ENCODE data around the gene TIMM29. TPM values are rescaled to one million over a fixed set of nuclear protein-coding genes. Genes with fewer than 3 reads are reported as not detected.
A peak's percentile ranks its signal among the peaks of the same experiment; 100 is the strongest.

Gene TIMM29
- total RNA-seq (2012; rRNA removed) = 25.3 and 27.1 TPM in 2 replicates

DNA sequence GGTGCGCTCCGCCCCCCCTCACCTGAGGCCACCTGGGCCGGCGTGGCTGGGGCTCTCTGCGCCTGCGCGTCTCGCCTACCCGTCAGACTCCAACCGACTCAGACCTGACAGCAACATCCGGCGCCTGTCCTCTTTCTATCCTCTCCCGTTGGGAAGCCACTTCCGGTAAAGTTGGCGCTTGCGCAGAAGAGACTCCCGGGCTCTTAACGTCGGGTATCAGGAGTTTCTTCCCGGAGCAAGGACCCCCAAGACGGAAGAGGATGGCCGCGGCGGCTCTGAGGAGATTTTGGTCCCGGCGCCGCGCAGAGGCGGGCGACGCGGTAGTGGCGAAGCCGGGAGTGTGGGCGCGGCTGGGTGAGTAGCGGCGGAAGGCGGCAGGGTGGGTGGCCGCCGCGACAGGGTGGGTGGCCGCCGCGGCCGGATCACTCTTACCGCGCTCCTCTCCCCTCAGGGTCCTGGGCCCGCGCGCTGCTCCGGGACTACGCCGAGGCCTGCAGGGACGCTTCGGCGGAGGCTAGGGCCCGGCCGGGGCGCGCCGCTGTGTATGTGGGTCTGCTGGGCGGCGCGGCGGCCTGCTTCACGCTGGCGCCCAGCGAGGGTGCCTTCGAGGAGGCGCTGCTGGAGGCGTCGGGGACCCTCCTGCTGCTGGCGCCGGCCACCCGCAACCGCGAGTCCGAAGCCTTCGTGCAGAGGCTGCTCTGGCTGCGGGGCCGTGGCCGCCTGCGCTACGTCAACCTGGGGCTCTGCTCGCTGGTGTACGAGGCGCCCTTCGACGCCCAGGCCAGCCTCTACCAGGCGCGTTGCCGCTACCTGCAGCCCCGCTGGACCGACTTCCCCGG, at the start of gene TIMM29, which contains the start of gene YIPF2:
Gene TIMM29, plus strand, starts transcription at position 249 of the 839 bp plus-strand sequence. Its CDS starts 12 bp downstream, at position 261.
Gene YIPF2, minus strand, starts transcription at position 77 of the 839 bp plus-strand sequence. CDS start 229 bp downstream, outside the sequence.
- Histone ChIP-seq H3K9me3 (replicated peaks; ENCODE audit: low read length) (no peaks in the 10 kb centered on the region), H3K36me3 (ENCODE audit: insufficient read depth, low read length) (peaks cover 20% of the 10 kb centered on the region), H3K4me1 (ENCODE audit: control insufficient read depth, insufficient read depth, low read length) (peaks cover 20% of the 10 kb centered on the region), H3K27me3 (ENCODE audit: control insufficient read depth, insufficient read depth, low read length) (no peaks in the 10 kb centered on the region), H3K9ac (ENCODE audit: low read depth, low read length) (peak within 1 kb of the TSS; percentile 89), H3K4me3 (ENCODE audit: low read length) (peak within 1 kb of the TSS; percentile 98), H3K4me2 (ENCODE audit: low read length) (peak within 1 kb of the TSS; percentile 100)

DNA sequence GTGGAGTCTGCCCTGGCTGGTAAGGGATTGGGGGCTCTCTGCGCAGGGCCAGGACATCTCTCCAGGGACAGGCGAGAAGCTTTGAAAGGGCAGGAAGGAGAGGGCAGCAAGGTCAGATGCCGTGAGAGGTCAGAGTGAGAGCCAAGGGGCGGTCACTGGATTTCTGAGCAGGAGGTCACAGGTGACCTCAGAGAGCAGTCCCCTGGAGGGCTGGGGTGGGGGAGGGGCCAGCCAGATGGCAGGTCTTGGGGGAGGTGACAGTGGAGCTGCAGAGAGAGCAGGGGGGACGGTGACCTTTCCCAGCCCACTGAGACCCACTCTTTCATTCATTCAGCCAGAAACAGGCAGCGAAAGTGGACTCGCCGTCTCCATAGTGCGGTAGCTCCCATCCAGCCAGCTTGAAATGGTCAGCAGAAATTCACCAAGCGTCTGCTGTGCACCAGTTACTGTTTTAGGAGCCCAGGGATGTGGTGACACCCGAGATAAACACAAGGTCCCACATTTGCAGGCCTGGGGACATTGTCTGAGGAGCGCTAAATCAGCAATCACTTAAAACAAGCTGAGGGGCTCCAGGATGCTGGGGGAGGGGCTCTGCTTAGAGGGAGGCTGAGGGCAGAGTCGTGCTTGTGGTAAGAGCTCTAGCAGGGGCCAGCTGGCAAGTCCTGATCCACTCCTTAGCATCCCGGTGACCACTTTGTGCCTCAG, 47.1 kb upstream of the TIMM29 start:
- no peak overlapping the region for H3K4me3 ChIP-seq (ENCODE audit: low read length)
- H3K4me1 ChIP-seq (ENCODE audit: control insufficient read depth, insufficient read depth, low read length) = peaks cover 30% of the 10 kb centered on the region

DNA sequence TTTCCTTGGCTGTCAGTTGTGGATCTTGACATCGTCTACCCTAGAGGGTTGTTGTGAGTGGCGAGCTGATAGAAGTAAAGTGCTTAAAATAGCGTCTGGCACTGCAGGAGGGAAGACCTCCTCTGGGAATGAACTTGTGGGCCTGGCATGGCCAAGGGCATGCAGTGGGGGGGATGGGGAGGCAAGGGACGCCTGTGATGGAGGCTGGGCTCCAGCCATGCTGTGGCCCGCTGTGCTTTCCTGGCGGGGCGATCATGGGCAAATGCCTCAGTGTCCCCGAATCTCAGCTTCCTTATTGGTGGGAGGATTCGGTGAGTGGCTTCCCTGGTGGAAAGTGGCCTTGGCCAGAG, 46.5 kb upstream of the TIMM29 start:
- Histone ChIP-seq H3K9me3 (replicated peaks; ENCODE audit: low read length) (no peaks in the 10 kb centered on the region), H3K4me1 (ENCODE audit: control insufficient read depth, insufficient read depth, low read length) (peaks cover 26% of the 10 kb centered on the region), H3K36me3 (ENCODE audit: insufficient read depth, low read length) (no peaks in the 10 kb centered on the region), H3K4me3 (ENCODE audit: low read length) (no peak overlapping the region), H3K9ac (ENCODE audit: low read depth, low read length) (no peak overlapping the region), H3K4me2 (ENCODE audit: low read length) (no peak overlapping the region), H3K27me3 (ENCODE audit: control insufficient read depth, insufficient read depth, low read length) (no peaks in the 10 kb centered on the region)

More for the DNA sequence above, 47.1 kb upstream of the TIMM29 start:
- H3K27me3 ChIP-seq (ENCODE audit: control insufficient read depth, insufficient read depth, low read length) = no peaks in the 10 kb centered on the region
- H3K9ac ChIP-seq (ENCODE audit: low read depth, low read length) = no peak overlapping the region
- H3K36me3 ChIP-seq (ENCODE audit: insufficient read depth, low read length) = no peaks in the 10 kb centered on the region
- no peak overlapping the region for H3K4me2 ChIP-seq (ENCODE audit: low read length)
- H3K9me3 ChIP-seq (replicated peaks; ENCODE audit: low read length) = no peaks in the 10 kb centered on the region

DNA sequence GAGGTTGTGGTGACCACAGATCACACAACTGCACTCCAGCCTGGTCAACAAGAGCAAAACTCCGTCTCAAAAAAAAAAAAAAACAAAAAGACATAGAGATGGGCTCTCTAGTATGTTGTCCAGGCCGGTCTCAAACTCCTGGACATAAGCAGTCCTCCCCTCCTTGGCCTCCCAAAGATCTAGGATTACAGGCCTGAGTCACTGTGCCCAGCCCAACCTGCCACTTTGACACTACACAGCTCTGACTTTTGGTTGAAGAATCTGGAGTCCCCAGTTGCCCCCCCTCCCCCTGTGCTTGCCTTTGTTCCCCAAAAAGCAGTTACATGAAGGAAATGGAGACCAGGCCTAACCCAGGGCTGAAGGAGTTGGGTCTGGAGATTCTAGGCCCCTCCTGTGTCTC, 44.3 kb upstream of the TIMM29 start:
- H3K4me1 ChIP-seq (ENCODE audit: control insufficient read depth, insufficient read depth, low read length) = peaks cover 28% of the 10 kb centered on the region
- no peaks in the 10 kb centered on the region for H3K27me3 ChIP-seq (ENCODE audit: control insufficient read depth, insufficient read depth, low read length)
- H3K9ac ChIP-seq (ENCODE audit: low read depth, low read length) = peak overlapping the region; percentile 10
- H3K36me3 ChIP-seq (ENCODE audit: insufficient read depth, low read length) = no peaks in the 10 kb centered on the region
- no peaks in the 10 kb centered on the region for H3K9me3 ChIP-seq (replicated peaks; ENCODE audit: low read length)
- H3K4me3 ChIP-seq (ENCODE audit: low read length) = no peak overlapping the region
- H3K4me2 ChIP-seq (ENCODE audit: low read length) = peak overlapping the region; percentile 37

DNA sequence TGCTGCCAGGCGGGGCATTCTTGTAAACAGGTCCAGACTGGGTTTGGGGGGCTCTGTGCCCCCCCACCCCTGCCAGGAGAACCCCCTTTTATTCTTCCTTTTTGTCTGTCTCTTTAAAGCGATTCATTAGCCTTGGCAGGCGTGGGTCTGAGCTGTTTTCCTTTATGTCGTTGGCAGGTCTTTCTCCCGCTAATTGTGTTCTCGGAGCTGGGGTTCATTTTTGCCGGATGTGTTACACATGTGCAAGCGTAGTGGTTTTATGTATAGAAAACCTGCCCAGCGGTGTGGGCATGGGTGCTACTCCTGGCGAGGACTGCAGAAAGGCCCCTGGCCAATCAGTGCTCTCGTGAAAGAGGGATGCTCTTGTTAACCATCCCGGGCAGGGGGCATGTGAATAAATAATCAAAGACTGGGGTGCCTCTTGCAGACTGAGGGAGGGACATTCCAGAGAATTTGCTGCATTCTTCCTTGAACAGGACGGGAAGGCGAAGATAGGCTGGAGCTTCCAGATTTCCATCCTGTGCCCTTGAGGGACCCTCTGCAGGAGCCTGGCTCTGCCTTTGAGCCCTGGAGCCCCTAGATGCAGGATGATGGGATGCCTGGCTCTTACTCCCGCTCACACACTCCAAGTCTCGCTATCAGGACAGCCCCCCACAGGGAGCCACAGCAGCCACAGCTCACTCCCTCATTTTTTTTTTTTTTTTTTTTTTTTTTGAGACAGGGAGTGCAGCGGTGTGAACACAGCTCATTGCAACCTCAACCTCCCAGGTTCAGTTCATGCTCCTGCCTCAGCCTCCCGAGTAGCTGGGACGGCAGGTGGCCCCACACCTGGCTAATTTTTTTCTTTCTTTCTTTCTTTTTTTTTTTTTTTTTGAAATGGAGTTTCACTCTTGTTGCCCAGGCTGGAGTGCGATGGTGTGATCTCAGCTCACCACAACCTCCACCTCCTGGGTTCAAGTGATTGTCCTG, 43.1 kb upstream of the TIMM29 start:
- Histone ChIP-seq H3K4me2 (ENCODE audit: low read length) (no peak overlapping the region), H3K36me3 (ENCODE audit: insufficient read depth, low read length) (no peaks in the 10 kb centered on the region), H3K4me3 (ENCODE audit: low read length) (no peak overlapping the region), H3K9me3 (replicated peaks; ENCODE audit: low read length) (no peaks in the 10 kb centered on the region), H3K4me1 (ENCODE audit: control insufficient read depth, insufficient read depth, low read length) (peaks cover 28% of the 10 kb centered on the region), H3K27me3 (ENCODE audit: control insufficient read depth, insufficient read depth, low read length) (no peaks in the 10 kb centered on the region), H3K9ac (ENCODE audit: low read depth, low read length) (no peak overlapping the region)

DNA sequence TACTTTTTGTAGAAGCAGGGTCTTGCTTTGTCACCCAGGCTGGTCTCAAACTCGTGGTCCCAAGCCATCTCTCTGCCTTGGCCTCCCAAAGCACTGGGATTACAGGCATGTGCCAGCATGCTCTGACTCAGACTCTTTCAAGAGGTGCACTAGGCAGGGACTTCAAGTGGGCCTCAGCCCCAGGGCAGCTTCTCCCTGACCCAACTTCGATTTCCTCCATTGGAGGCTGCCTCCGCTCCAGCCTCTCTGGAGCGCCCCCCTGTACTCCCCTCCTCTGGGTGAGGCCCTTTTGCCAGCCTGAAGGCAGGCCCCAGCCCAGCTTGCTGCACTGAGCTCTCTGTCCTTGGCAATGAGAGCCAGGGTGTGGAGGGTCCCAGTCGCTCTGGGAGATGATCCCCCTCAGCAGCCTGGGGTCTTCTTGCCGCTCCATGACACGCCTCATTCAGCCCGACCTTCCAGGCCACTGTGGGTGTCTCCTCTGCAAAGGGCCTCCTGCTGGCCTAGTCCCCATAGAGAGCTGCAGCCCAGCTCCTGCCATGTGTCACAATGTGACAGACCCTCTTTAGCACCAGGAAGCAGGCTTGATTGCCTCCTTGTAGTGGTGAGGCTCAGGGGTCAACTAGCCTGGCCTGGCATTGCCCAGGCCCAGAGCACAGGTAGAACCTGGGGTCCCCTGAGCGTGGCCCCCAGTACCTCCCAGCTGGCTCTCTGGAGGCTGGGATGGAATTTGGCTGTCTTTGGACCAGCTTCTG, 40.8 kb upstream of the TIMM29 start:
- Histone ChIP-seq H3K9ac (ENCODE audit: low read depth, low read length) (no peak overlapping the region), H3K4me1 (ENCODE audit: control insufficient read depth, insufficient read depth, low read length) (peaks cover 35% of the 10 kb centered on the region), H3K36me3 (ENCODE audit: insufficient read depth, low read length) (no peaks in the 10 kb centered on the region), H3K9me3 (replicated peaks; ENCODE audit: low read length) (no peaks in the 10 kb centered on the region), H3K4me3 (ENCODE audit: low read length) (no peak overlapping the region), H3K4me2 (ENCODE audit: low read length) (no peak overlapping the region), H3K27me3 (ENCODE audit: control insufficient read depth, insufficient read depth, low read length) (no peaks in the 10 kb centered on the region)

DNA sequence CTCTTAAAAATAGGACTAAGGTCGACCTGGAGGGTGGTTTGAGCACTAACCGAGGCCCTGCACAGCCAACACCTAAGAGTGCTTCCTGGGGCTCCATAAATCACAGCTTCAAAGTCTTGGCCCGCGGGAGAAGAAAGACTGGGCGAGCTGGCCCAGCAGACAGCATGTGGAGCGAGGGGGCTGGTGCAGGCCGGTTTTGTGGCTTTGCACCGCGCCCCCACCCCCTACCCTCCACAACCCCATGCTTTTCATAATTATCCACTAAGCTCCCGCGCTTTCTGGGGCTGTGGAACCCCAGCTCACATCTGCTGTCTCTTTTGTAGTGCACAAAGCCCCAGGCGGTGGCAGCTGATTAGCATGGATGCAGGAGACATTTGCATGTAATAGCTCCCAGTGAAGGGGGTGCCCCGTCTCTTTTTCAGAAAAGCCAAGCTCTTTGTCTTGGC, 40.2 kb upstream of the TIMM29 start:
- Histone ChIP-seq H3K27me3 (ENCODE audit: control insufficient read depth, insufficient read depth, low read length) (no peaks in the 10 kb centered on the region), H3K9me3 (replicated peaks; ENCODE audit: low read length) (no peaks in the 10 kb centered on the region), H3K4me3 (ENCODE audit: low read length) (no peak overlapping the region), H3K36me3 (ENCODE audit: insufficient read depth, low read length) (no peaks in the 10 kb centered on the region), H3K4me2 (ENCODE audit: low read length) (no peak overlapping the region), H3K4me1 (ENCODE audit: control insufficient read depth, insufficient read depth, low read length) (peaks cover 35% of the 10 kb centered on the region), H3K9ac (ENCODE audit: low read depth, low read length) (no peak overlapping the region)

DNA sequence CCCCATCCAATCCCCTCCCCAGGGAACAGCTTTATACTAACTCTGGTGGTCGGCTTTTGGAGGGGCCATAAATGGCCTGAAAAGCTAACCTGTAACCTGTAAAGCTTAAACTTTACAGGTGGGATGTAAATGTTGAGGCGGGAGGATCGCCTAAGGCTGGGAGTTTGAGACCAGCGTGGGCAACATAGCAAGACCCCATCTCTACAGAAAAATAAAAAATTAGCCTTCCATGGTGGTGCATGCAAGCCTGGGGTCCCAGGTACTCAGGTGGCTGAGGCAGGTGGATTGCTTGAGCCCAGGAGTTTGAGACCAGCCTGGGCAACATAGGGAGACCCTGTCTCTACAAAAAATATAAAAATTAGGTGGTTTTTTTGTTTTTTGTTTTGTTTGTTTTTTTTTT, 38.7 kb upstream of the TIMM29 start:
- Histone ChIP-seq H3K27me3 (ENCODE audit: control insufficient read depth, insufficient read depth, low read length) (no peaks in the 10 kb centered on the region), H3K4me2 (ENCODE audit: low read length) (no peak overlapping the region)

DNA sequence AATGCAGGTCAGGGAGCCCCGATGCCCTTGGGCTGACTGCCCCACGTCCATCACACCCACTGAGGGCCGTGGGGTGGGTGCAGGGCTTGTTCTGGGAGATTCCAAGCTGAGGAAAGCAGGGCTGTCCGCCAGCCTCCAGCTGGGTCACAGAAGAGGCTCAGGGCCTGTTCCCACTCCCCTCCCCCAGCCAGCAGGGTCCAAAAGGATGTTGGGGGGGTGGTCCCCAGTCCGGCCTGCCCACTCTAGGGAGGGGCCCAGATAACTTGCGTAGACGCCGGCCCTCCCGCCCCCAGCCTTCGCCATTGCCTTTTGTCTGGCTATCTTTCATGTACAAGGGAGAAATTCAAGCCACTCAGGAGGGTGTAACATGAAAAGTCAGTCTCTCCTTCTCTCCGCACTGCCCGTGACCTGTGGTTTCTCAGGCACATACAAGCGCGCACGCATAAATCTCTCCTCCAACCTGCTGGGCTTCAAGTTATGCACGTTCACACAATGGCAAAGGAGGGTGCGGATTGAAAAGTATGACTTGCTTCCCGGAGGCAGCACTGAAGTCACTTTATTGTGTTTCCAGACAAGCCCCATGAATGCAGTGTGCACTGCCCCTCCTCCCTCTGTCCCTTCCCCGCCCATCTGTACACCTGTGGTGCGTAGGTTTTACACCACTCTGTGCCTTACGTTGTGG, 37.1 kb upstream of the TIMM29 start:
- H3K4me1 ChIP-seq (ENCODE audit: control insufficient read depth, insufficient read depth, low read length) = peaks cover 28% of the 10 kb centered on the region
- H3K36me3 ChIP-seq (ENCODE audit: insufficient read depth, low read length) = no peaks in the 10 kb centered on the region
- no peak overlapping the region for H3K4me3 ChIP-seq (ENCODE audit: low read length)
- no peak overlapping the region for H3K9ac ChIP-seq (ENCODE audit: low read depth, low read length)
- no peak overlapping the region for H3K4me2 ChIP-seq (ENCODE audit: low read length)
- H3K27me3 ChIP-seq (ENCODE audit: control insufficient read depth, insufficient read depth, low read length) = no peaks in the 10 kb centered on the region
- H3K9me3 ChIP-seq (replicated peaks; ENCODE audit: low read length) = no peaks in the 10 kb centered on the region

More for the DNA sequence above, 38.7 kb upstream of the TIMM29 start:
- H3K9ac ChIP-seq (ENCODE audit: low read depth, low read length) = no peak overlapping the region
- no peaks in the 10 kb centered on the region for H3K9me3 ChIP-seq (replicated peaks; ENCODE audit: low read length)
- H3K36me3 ChIP-seq (ENCODE audit: insufficient read depth, low read length) = no peaks in the 10 kb centered on the region
- no peak overlapping the region for H3K4me3 ChIP-seq (ENCODE audit: low read length)
- peaks cover 34% of the 10 kb centered on the region for H3K4me1 ChIP-seq (ENCODE audit: control insufficient read depth, insufficient read depth, low read length)

DNA sequence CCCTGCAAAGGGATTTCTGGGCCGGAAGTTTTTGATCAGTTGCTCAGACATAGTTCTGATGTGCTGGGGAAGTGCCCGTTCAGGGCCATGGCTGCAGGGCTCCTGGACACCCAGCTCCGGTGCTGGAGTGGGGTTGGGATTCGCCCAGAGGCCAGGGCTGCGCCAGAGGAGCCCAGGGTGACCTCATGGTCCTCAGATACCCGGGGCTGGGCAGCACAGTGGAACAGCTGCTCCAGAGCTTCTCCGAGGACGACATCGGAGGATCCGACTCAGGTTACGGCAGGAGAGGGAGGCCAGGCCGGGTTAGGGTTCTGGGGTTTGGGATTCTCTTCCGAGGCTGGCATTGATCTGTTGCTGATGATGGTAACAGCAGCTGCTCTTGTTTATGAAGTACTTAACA, 36.4 kb upstream of the TIMM29 start:
- H3K36me3 ChIP-seq (ENCODE audit: insufficient read depth, low read length) = no peaks in the 10 kb centered on the region
- peaks cover 32% of the 10 kb centered on the region for H3K4me1 ChIP-seq (ENCODE audit: control insufficient read depth, insufficient read depth, low read length)
- H3K4me3 ChIP-seq (ENCODE audit: low read length) = no peak overlapping the region
- peak overlapping the region; percentile 8 for H3K4me2 ChIP-seq (ENCODE audit: low read length)
- no peaks in the 10 kb centered on the region for H3K27me3 ChIP-seq (ENCODE audit: control insufficient read depth, insufficient read depth, low read length)
- no peak overlapping the region for H3K9ac ChIP-seq (ENCODE audit: low read depth, low read length)
- no peaks in the 10 kb centered on the region for H3K9me3 ChIP-seq (replicated peaks; ENCODE audit: low read length)

Data from skeletal muscle satellite cell (primary cell).